OCI-LY1 (cell line): ENCODE results near the gene C1orf116.

Experiments used
- H2AFZ ChIP-seq: fragments of 200-600 bp; sonication (generic), shearing (Covaris generic); 2 replicates; pipeline ENCODE4 v1.6.0; 2014; ENCODE audit warnings: antibody characterized with exemption, mild to moderate bottlenecking, low read length
- H3F3A ChIP-seq: fragments of 200-600 bp; sonication (generic), shearing (Covaris generic); 2 replicates; pipeline ENCODE4 v1.6.0; 2014; ENCODE audit warnings: mild to moderate bottlenecking, antibody characterized with exemption, low read length, moderate library complexity; ENCODE audit not compliant: insufficient read depth
- H3K27ac ChIP-seq: fragments of 200-600 bp; sonication (generic); 2 replicates; pipeline ENCODE4 v1.5.1; 2014; ENCODE audit warnings: low read length, mixed run types, mild to moderate bottlenecking, low read depth; ENCODE audit not compliant: poor library complexity, severe bottlenecking
- H3K27me3 ChIP-seq: fragments of 200-600 bp; sonication (generic); 2 replicates; pipeline ENCODE4 v1.6.0; 2014; ENCODE audit warnings: antibody characterized with exemption, mild to moderate bottlenecking, low read length, moderate library complexity; ENCODE audit not compliant: insufficient read depth
- H3K36me3 ChIP-seq: fragments of 200-600 bp; sonication (generic); 2 replicates; pipeline ENCODE4 v1.6.1; 2014; ENCODE audit warnings: mild to moderate bottlenecking, antibody characterized with exemption, low read length, moderate library complexity, mixed read lengths; ENCODE audit not compliant: insufficient read depth
- H3K4me1 ChIP-seq: fragments of 200-600 bp; sonication (generic); 2 replicates; pipeline ENCODE4 v1.5.1; 2014; ENCODE audit warnings: mild to moderate bottlenecking, low read length, moderate library complexity; ENCODE audit not compliant: insufficient read depth, severe bottlenecking
- H3K4me2 ChIP-seq: fragments of 200-600 bp; sonication (generic), shearing (Covaris generic); 2 replicates; pipeline ENCODE4 v1.6.1; 2014; ENCODE audit warnings: low read length
- H3K4me3 ChIP-seq: fragments of 200-600 bp; sonication (generic); 2 replicates; pipeline ENCODE4 v1.5.1; 2014; ENCODE audit warnings: low read length, low read depth, mild to moderate bottlenecking, mixed read lengths; ENCODE audit not compliant: poor library complexity, severe bottlenecking
- H3K79me2 ChIP-seq: fragments of 200-600 bp; shearing (Covaris generic); 2 replicates; pipeline ENCODE4 v1.6.1; 2016; ENCODE audit warnings: mixed run types, low read length, mixed read lengths; ENCODE audit not compliant: insufficient read depth
- H3K9ac ChIP-seq: fragments of 200-600 bp; sonication (generic), shearing (Covaris generic); 2 replicates; pipeline ENCODE4 v1.6.1; 2014; ENCODE audit warnings: mild to moderate bottlenecking, low read length, mixed read lengths
- H3K9me2 ChIP-seq: fragments of 200-600 bp; sonication (generic), shearing (Covaris generic); 2 replicates; pipeline ENCODE4 v1.6.1; 2014; ENCODE audit warnings: low read depth, mild to moderate bottlenecking, low read length, mixed read lengths
- H3K9me3 ChIP-seq: fragments of 200-600 bp; shearing (Covaris generic); 2 replicates; pipeline ENCODE4 v1.6.1; 2014; ENCODE audit warnings: low read length, mixed read lengths
- H4K20me1 ChIP-seq: fragments of 200-600 bp; sonication (generic), shearing (Covaris generic); 2 replicates; pipeline ENCODE4 v1.6.0; 2016; ENCODE audit warnings: mild to moderate bottlenecking, low read length; ENCODE audit not compliant: insufficient read depth
- EZH2 ChIP-seq: fragments of 200-600 bp; sonication (generic), shearing (Covaris generic); IDR thresholded peaks from 2 replicates; pipeline ENCODE4 v1.8.0; 2017; ENCODE audit warnings: borderline replicate concordance, mixed run types, mild to moderate bottlenecking, antibody characterized with exemption, low read length, moderate library complexity, mixed read lengths
- TF ChIP-seq, protein P1 (sequence below): fragments of 200-600 bp; sonication (generic), shearing (Covaris generic); IDR thresholded peaks from 2 replicates; pipeline ENCODE4 v1.5.1; 2017; ENCODE audit warnings: mild to moderate bottlenecking, antibody characterized with exemption, low read length, moderate library complexity, mixed read lengths

Gene C1orf116

GRCh38 chr1:207021139-207021861 lies 11.3 kb downstream of the C1orf116 start:
- Histone ChIP-seq H3K4me2 (no peak overlapping the region), H3K9ac (no peak overlapping the region)

DNA sequence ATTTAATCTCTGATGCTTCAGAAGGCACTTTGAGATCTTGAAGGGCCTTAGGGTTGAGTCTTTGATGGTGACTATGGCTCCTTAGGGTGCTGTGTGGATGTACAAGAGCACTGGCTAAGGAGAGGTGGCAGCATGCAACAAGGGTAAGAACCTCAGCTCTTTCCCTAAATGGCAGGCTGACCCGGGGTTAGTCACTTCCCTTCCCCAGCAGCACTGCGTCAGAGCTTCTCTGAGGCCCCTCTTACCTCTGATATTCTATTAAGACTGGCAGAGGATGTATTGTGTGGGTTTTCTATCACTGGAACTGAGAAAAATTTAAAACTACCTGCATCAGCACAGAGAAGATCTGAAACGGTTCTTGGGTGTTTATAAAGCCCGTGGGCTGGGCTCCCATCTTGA lies 11.8 kb downstream of the C1orf116 start:
- H3K36me3 ChIP-seq = no peaks in the 10 kb centered on the region
- H3K4me1 ChIP-seq = no peaks in the 10 kb centered on the region
- TF ChIP-seq EZH2 = no peak
- TF ChIP-seq, protein P1, sequence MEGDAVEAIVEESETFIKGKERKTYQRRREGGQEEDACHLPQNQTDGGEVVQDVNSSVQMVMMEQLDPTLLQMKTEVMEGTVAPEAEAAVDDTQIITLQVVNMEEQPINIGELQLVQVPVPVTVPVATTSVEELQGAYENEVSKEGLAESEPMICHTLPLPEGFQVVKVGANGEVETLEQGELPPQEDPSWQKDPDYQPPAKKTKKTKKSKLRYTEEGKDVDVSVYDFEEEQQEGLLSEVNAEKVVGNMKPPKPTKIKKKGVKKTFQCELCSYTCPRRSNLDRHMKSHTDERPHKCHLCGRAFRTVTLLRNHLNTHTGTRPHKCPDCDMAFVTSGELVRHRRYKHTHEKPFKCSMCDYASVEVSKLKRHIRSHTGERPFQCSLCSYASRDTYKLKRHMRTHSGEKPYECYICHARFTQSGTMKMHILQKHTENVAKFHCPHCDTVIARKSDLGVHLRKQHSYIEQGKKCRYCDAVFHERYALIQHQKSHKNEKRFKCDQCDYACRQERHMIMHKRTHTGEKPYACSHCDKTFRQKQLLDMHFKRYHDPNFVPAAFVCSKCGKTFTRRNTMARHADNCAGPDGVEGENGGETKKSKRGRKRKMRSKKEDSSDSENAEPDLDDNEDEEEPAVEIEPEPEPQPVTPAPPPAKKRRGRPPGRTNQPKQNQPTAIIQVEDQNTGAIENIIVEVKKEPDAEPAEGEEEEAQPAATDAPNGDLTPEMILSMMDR = no peak
- no peaks in the 10 kb centered on the region for H3K79me2 ChIP-seq
- no peak overlapping the region for H3K27ac ChIP-seq
- H3K27me3 ChIP-seq = no peaks in the 10 kb centered on the region
- no peak overlapping the region for H3K9ac ChIP-seq
- no peak overlapping the region for H2AFZ ChIP-seq
- no peak overlapping the region for H3K4me3 ChIP-seq
- H3F3A ChIP-seq = no peaks in the 10 kb centered on the region
- H3K4me2 ChIP-seq = no peak overlapping the region
- H3K9me2 ChIP-seq = no peaks in the 10 kb centered on the region
- H4K20me1 ChIP-seq = no peaks in the 10 kb centered on the region
- no peaks in the 10 kb centered on the region for H3K9me3 ChIP-seq

More at GRCh38 chr1:207021139-207021861, 11.3 kb downstream of the C1orf116 start:
- Histone ChIP-seq H3F3A (no peaks in the 10 kb centered on the region), H3K4me1 (no peaks in the 10 kb centered on the region), H3K27me3 (no peaks in the 10 kb centered on the region), H3K9me2 (no peaks in the 10 kb centered on the region), H4K20me1 (no peaks in the 10 kb centered on the region), H3K27ac (no peak overlapping the region), H3K9me3 (no peaks in the 10 kb centered on the region), H3K79me2 (no peaks in the 10 kb centered on the region), H3K36me3 (no peaks in the 10 kb centered on the region), H3K4me3 (no peak overlapping the region), H2AFZ (no peak overlapping the region)
- TF ChIP-seq, protein P1 = no peak
- no peak for TF ChIP-seq EZH2

- H4K20me1 ChIP-seq = no peaks in the 10 kb centered on the region
- no peaks in the 10 kb centered on the region for H3F3A ChIP-seq
- no peak overlapping the region for H3K9ac ChIP-seq
- H3K27me3 ChIP-seq = no peaks in the 10 kb centered on the region
- H3K4me2 ChIP-seq = no peak overlapping the region
- H3K36me3 ChIP-seq = no peaks in the 10 kb centered on the region
- no peak overlapping the region for H3K4me3 ChIP-seq
- no peaks in the 10 kb centered on the region for H3K9me2 ChIP-seq
- TF ChIP-seq, protein P1 = no peak
- TF ChIP-seq EZH2 = no peak
- no peak overlapping the region for H3K27ac ChIP-seq
- H3K4me1 ChIP-seq = no peaks in the 10 kb centered on the region
- H2AFZ ChIP-seq = no peak overlapping the region
- H3K9me3 ChIP-seq = no peaks in the 10 kb centered on the region
- H3K79me2 ChIP-seq = no peaks in the 10 kb centered on the region
Measured at GRCh38 chr1:207020065-207020708, 12.4 kb downstream of the C1orf116 start.
